ENCODE data around the gene ZFYVE27. TPM values are rescaled to one million over a fixed set of nuclear protein-coding genes. Genes with fewer than 3 reads are reported as not detected.

Gene ZFYVE27
- total RNA-seq, 1 donor from 2014 or later = 62.2 TPM

GRCh38 chr10:97763947-97764346 is 27.0 kb downstream of the ZFYVE27 start:
- H3K9me3 ChIP-seq = no peaks in the 10 kb centered on the region
- TF ChIP-seq CTCF (IDR thresholded peaks at IDR 0.05) = no peak
- no peak for DNase-seq (ENCODE audit: low spot score in 2 of 2)
- no peaks in the 10 kb centered on the region for H3K27me3 ChIP-seq
- no peak overlapping the region for H3K27ac ChIP-seq
- no peaks in the 10 kb centered on the region for H3K4me1 ChIP-seq
- H3K36me3 ChIP-seq = peaks cover 25 to 28% of the 10 kb centered on the region in 2 donors
- no peak overlapping the region for H3K4me3 ChIP-seq
- intact Hi-C loops (cut with DNase I) = no loop called here

GRCh38 chr10:97764519-97764931 is 27.6 kb downstream of the ZFYVE27 start:
- intact Hi-C loops (cut with DNase I) = no loop called here
- H3K9me3 ChIP-seq = no peaks in the 10 kb centered on the region
- H3K36me3 ChIP-seq = peaks cover 20 to 23% of the 10 kb centered on the region in 2 donors
- no peak overlapping the region for H3K27ac ChIP-seq
- no peak for DNase-seq (ENCODE audit: low spot score in 2 of 2)
- TF ChIP-seq CTCF (IDR thresholded peaks at IDR 0.05) = no peak
- no peak overlapping the region for H3K4me3 ChIP-seq
- H3K27me3 ChIP-seq = no peaks in the 10 kb centered on the region
- H3K4me1 ChIP-seq = no peaks in the 10 kb centered on the region

GRCh38 chr10:97765201-97765600 is 28.3 kb downstream of the ZFYVE27 start:
- no peak for TF ChIP-seq CTCF (IDR thresholded peaks at IDR 0.05)
- Histone ChIP-seq H3K4me1 (no peaks in the 10 kb centered on the region), H3K4me3 (no peak overlapping the region), H3K9me3 (no peaks in the 10 kb centered on the region), H3K36me3 (peaks cover 13 to 16% of the 10 kb centered on the region in 2 donors), H3K27ac (no peak overlapping the region), H3K27me3 (no peaks in the 10 kb centered on the region)
- DNase-seq (ENCODE audit: low spot score in 2 of 2) = no peak
- intact Hi-C loops (cut with DNase I) = no loop called here

- Histone ChIP-seq H3K27me3 (peaks cover 5% of the 10 kb centered on the region), H3K4me3 (no peak overlapping the region), H3K9me3 (no peaks in the 10 kb centered on the region), H3K36me3 (peaks cover 6 to 7% of the 10 kb centered on the region in 2 donors), H3K27ac (no peak overlapping the region), H3K4me1 (no peaks in the 10 kb centered on the region)
- intact Hi-C loops (cut with DNase I) = no loop called here
- no peak for TF ChIP-seq CTCF (IDR thresholded peaks at IDR 0.05)
- no peak for DNase-seq (ENCODE audit: low spot score in 2 of 2)
Measured at GRCh38 chr10:97766106-97766810, 29.3 kb downstream of the ZFYVE27 start.

GRCh38 chr10:97766996-97767924 is 30.3 kb downstream of the ZFYVE27 start:
- no peak for TF ChIP-seq CTCF (IDR thresholded peaks at IDR 0.05)
- Histone ChIP-seq H3K9me3 (no peaks in the 10 kb centered on the region), H3K4me1 (no peaks in the 10 kb centered on the region), H3K36me3 (peaks cover under 1 to 2% of the 10 kb centered on the region in 2 donors), H3K27ac (no peak overlapping the region), H3K27me3 (peaks cover 8% of the 10 kb centered on the region), H3K4me3 (no peak overlapping the region)
- intact Hi-C loops (cut with DNase I) = no loop called here
- DNase-seq (ENCODE audit: low spot score in 2 of 2) = no peak

Measured in ascending aorta (tissue), 2 donors.